ENCODE data around the gene NIPSNAP3A.
"Not testable (repeated sequence)": the region's sequence is repeated elsewhere in the genome, so short reads cannot be mapped to it uniquely, and the experiment has no call there.

Gene NIPSNAP3A

GRCh38 chr9:104747565-104748358 lies at the start of gene NIPSNAP3A:
NIPSNAP3A (plus strand) TSS chr9:104747683; CDS start chr9:104747793, 110 bp downstream.
- peak within 1 kb of the TSS; percentile 96 for H3K4me3 ChIP-seq (ENCODE audit: low read depth, low read length)
- peak within 1 kb of the TSS; percentile 61 for H3K9ac ChIP-seq (ENCODE audit: low read length)
- H3K4me1 ChIP-seq (ENCODE audit: control insufficient read depth, insufficient read depth, low read length), result peaks cover 9% of the 10 kb centered on the region
- no peak within 1 kb of the TSS; the same call in 1 of the 2 replicates for H3K27ac ChIP-seq (ENCODE audit: low read depth, low read length)
- no peaks in the 10 kb centered on the region for H3K9me3 ChIP-seq (ENCODE audit: control insufficient read depth, insufficient read depth, low read depth, low read length)
- H3K36me3 ChIP-seq (ENCODE audit: control insufficient read depth, insufficient read depth, low read length), result peaks cover 7% of the 10 kb centered on the region; the same call in 1 of the 2 replicates
- H3K27me3 ChIP-seq (ENCODE audit: control insufficient read depth, insufficient read depth, low read length), result no peaks in the 10 kb centered on the region

- no peak overlapping the region for H3K4me3 ChIP-seq (ENCODE audit: low read depth, low read length)
- no peaks in the 10 kb centered on the region for H3K9me3 ChIP-seq (ENCODE audit: control insufficient read depth, insufficient read depth, low read depth, low read length)
- no peak overlapping the region for H3K27ac ChIP-seq (ENCODE audit: low read depth, low read length)
- no peaks in the 10 kb centered on the region for H3K4me1 ChIP-seq (ENCODE audit: control insufficient read depth, insufficient read depth, low read length)
- no peaks in the 10 kb centered on the region for H3K36me3 ChIP-seq (ENCODE audit: control insufficient read depth, insufficient read depth, low read length)
- no peak overlapping the region for H3K9ac ChIP-seq (ENCODE audit: low read length)
- no peaks in the 10 kb centered on the region for H3K27me3 ChIP-seq (ENCODE audit: control insufficient read depth, insufficient read depth, low read length)
These were observed 47.2 kb upstream of the NIPSNAP3A start for GRCh38 chr9:104700306-104700705.

DNA sequence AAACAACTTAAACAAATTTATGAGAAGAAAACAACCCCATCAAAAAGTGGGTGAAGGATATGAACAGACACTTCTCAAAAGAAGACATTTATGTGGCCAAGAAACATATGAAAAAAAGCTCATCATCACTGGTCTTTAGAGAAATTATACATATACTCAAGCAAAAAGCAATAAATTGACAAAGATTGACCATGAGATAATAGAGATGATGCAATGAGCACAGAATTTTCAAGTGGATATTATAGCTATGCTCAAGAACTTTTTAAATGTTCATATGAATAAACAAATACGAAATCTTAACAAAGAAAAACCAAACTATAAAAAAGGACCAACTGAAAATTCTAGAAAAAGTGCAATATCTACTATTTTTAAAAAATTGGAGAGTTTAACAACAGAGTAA lies 38.7 kb upstream of the NIPSNAP3A start:
- not testable (repeated sequence) for H3K9ac ChIP-seq (ENCODE audit: low read length); H3K36me3 ChIP-seq (ENCODE audit: control insufficient read depth, insufficient read depth, low read length); H3K27ac ChIP-seq (ENCODE audit: low read depth, low read length); H3K4me1 ChIP-seq (ENCODE audit: control insufficient read depth, insufficient read depth, low read length); H3K4me3 ChIP-seq (ENCODE audit: low read depth, low read length); H3K27me3 ChIP-seq (ENCODE audit: control insufficient read depth, insufficient read depth, low read length); H3K9me3 ChIP-seq (ENCODE audit: control insufficient read depth, insufficient read depth, low read depth, low read length)

DNA sequence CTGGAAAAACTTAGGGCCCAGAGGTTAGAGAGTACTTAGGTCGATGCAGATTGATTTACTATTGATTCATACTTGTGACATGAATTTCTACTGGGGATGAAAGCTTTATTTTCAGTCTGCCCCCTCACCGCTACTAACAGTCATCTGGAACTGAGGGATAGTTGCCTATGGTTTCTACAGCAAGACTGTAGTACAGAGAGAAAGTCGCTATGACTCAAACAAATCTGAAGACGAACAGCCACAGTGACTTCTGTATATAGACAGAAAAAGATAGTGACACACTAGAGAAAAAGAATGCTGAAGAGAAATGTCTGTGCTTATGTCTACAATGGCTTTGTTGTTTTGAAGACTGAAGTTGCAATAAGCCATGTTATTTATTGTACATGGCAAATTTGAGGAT lies 35.9 kb upstream of the NIPSNAP3A start:
- Histone ChIP-seq H3K4me3 (ENCODE audit: low read depth, low read length) (no peak overlapping the region), H3K9ac (ENCODE audit: low read length) (no peak overlapping the region), H3K9me3 (ENCODE audit: control insufficient read depth, insufficient read depth, low read depth, low read length) (no peaks in the 10 kb centered on the region), H3K36me3 (ENCODE audit: control insufficient read depth, insufficient read depth, low read length) (no peaks in the 10 kb centered on the region), H3K27me3 (ENCODE audit: control insufficient read depth, insufficient read depth, low read length) (no peaks in the 10 kb centered on the region), H3K27ac (ENCODE audit: low read depth, low read length) (no peak overlapping the region), H3K4me1 (ENCODE audit: control insufficient read depth, insufficient read depth, low read length) (no peaks in the 10 kb centered on the region)

GRCh38 chr9:104725014-104725413 lies 22.5 kb upstream of the NIPSNAP3A start:
- Histone ChIP-seq H3K27me3 (ENCODE audit: control insufficient read depth, insufficient read depth, low read length) (no peaks in the 10 kb centered on the region), H3K36me3 (ENCODE audit: control insufficient read depth, insufficient read depth, low read length) (no peaks in the 10 kb centered on the region), H3K9me3 (ENCODE audit: control insufficient read depth, insufficient read depth, low read depth, low read length) (no peaks in the 10 kb centered on the region), H3K27ac (ENCODE audit: low read depth, low read length) (no peak overlapping the region), H3K4me1 (ENCODE audit: control insufficient read depth, insufficient read depth, low read length) (0 out of 2 replicates have a peak, but pooled peaks cover 5% of the 10 kb centered on the region), H3K9ac (ENCODE audit: low read length) (no peak overlapping the region), H3K4me3 (ENCODE audit: low read depth, low read length) (no peak overlapping the region)

DNA sequence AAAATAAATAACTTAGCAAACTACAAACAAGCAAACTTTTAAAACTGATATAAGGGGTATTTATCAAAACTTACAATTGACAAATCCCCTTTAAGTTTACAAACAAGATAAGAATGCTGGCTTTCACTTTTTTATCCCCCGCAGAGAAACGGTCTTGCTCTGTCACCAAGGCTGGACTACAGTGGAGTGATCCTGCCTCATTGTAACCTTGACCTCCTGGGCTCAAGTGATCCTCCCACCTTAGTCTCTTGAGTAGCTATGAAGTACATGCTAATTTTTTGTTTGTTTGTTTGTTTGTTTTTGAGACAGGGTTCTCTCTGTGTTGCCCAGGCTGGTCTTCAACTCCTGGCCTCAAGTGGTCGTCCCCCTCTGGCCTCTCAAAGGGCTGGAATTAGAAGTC lies 9.0 kb upstream of the NIPSNAP3A start:
- Histone ChIP-seq H3K4me1 (ENCODE audit: control insufficient read depth, insufficient read depth, low read length) (peaks cover 9% of the 10 kb centered on the region; the same call in 1 of the 2 replicates), H3K4me3 (ENCODE audit: low read depth, low read length) (no peak overlapping the region), H3K27ac (ENCODE audit: low read depth, low read length) (no peak overlapping the region), H3K27me3 (ENCODE audit: control insufficient read depth, insufficient read depth, low read length) (no peaks in the 10 kb centered on the region), H3K36me3 (ENCODE audit: control insufficient read depth, insufficient read depth, low read length) (no peaks in the 10 kb centered on the region), H3K9me3 (ENCODE audit: control insufficient read depth, insufficient read depth, low read depth, low read length) (no peaks in the 10 kb centered on the region), H3K9ac (ENCODE audit: low read length) (no peak overlapping the region)

- Histone ChIP-seq H3K27ac (ENCODE audit: low read depth, low read length) (no peak overlapping the region), H3K9ac (ENCODE audit: low read length) (no peak overlapping the region), H3K9me3 (ENCODE audit: control insufficient read depth, insufficient read depth, low read depth, low read length) (no peaks in the 10 kb centered on the region), H3K4me1 (ENCODE audit: control insufficient read depth, insufficient read depth, low read length) (peaks cover 9% of the 10 kb centered on the region; the same call in 1 of the 2 replicates), H3K4me3 (ENCODE audit: low read depth, low read length) (no peak overlapping the region), H3K36me3 (ENCODE audit: control insufficient read depth, insufficient read depth, low read length) (no peaks in the 10 kb centered on the region), H3K27me3 (ENCODE audit: control insufficient read depth, insufficient read depth, low read length) (no peaks in the 10 kb centered on the region)
These were observed 6.9 kb upstream of the NIPSNAP3A start for GRCh38 chr9:104740621-104741020.

GRCh38 chr9:104743376-104743985 lies 4.0 kb upstream of the NIPSNAP3A start:
- Histone ChIP-seq H3K36me3 (ENCODE audit: control insufficient read depth, insufficient read depth, low read length) (no peaks in the 10 kb centered on the region), H3K27ac (ENCODE audit: low read depth, low read length) (no peak overlapping the region), H3K27me3 (ENCODE audit: control insufficient read depth, insufficient read depth, low read length) (no peaks in the 10 kb centered on the region), H3K9ac (ENCODE audit: low read length) (no peak overlapping the region), H3K4me3 (ENCODE audit: low read depth, low read length) (no peak overlapping the region), H3K4me1 (ENCODE audit: control insufficient read depth, insufficient read depth, low read length) (peaks cover 5% of the 10 kb centered on the region), H3K9me3 (ENCODE audit: control insufficient read depth, insufficient read depth, low read depth, low read length) (no peaks in the 10 kb centered on the region)

DNA sequence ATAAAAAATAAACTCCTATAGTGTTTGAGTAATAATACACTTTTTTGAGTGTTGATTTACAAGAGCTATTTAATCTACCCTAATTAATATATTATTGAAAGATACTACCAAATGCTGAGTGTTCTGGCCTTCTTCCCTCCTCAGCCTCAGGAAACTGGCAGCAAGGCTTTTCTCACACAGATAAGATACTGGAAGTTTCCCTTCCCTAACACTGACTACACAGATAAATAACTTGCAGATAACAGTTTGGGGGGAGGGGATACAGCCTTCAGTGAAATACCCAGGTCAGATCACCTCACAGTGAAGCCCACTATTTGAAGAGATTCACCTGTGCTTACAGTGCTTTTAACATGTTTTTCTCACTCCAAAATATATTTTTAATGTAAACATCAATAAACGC lies 1.6 kb upstream of the NIPSNAP3A start:
- Histone ChIP-seq H3K4me3 (ENCODE audit: low read depth, low read length) (no peak overlapping the region), H3K36me3 (ENCODE audit: control insufficient read depth, insufficient read depth, low read length) (no peaks in the 10 kb centered on the region), H3K27ac (ENCODE audit: low read depth, low read length) (no peak overlapping the region), H3K9ac (ENCODE audit: low read length) (no peak overlapping the region), H3K27me3 (ENCODE audit: control insufficient read depth, insufficient read depth, low read length) (no peaks in the 10 kb centered on the region), H3K4me1 (ENCODE audit: control insufficient read depth, insufficient read depth, low read length) (peaks cover 9% of the 10 kb centered on the region), H3K9me3 (ENCODE audit: control insufficient read depth, insufficient read depth, low read depth, low read length) (no peaks in the 10 kb centered on the region)

DNA sequence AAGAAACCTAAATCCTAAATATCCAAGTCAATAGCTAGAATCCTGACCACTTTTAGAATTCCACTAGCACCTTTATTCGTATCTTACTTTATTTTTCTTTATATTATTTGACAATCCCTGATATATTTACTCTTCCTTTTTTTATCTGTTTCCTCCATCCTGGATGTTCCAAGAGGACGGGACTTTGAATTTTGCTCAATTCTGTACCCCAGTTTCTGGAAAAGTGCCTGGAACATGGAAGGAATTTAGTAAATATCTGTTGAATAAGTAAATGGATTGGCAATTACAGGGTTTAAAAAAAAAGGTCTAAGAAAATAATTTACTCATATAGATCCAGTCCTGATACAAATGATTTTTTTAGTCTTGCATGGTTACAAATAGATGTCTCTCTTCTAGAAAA lies 1.2 kb upstream of the NIPSNAP3A start:
- Histone ChIP-seq H3K27me3 (ENCODE audit: control insufficient read depth, insufficient read depth, low read length) (no peaks in the 10 kb centered on the region), H3K9ac (ENCODE audit: low read length) (no peak overlapping the region), H3K9me3 (ENCODE audit: control insufficient read depth, insufficient read depth, low read depth, low read length) (no peaks in the 10 kb centered on the region), H3K27ac (ENCODE audit: low read depth, low read length) (no peak overlapping the region), H3K4me1 (ENCODE audit: control insufficient read depth, insufficient read depth, low read length) (peaks cover 9% of the 10 kb centered on the region), H3K36me3 (ENCODE audit: control insufficient read depth, insufficient read depth, low read length) (no peaks in the 10 kb centered on the region), H3K4me3 (ENCODE audit: low read depth, low read length) (no peak overlapping the region)

- H3K4me3 ChIP-seq (ENCODE audit: low read depth, low read length), result peak overlapping the region; percentile 96
- H3K27ac ChIP-seq (ENCODE audit: low read depth, low read length), result no peak overlapping the region
- H3K9ac ChIP-seq (ENCODE audit: low read length), result peak overlapping the region; percentile 61
- no peaks in the 10 kb centered on the region for H3K9me3 ChIP-seq (ENCODE audit: control insufficient read depth, insufficient read depth, low read depth, low read length)
- H3K36me3 ChIP-seq (ENCODE audit: control insufficient read depth, insufficient read depth, low read length), result no peaks in the 10 kb centered on the region
- no peaks in the 10 kb centered on the region for H3K27me3 ChIP-seq (ENCODE audit: control insufficient read depth, insufficient read depth, low read length)
- peaks cover 9% of the 10 kb centered on the region for H3K4me1 ChIP-seq (ENCODE audit: control insufficient read depth, insufficient read depth, low read length)
These were observed 685 bp upstream of the NIPSNAP3A start for GRCh38 chr9:104746798-104747197.

Measured in HUES6 (cell line).